Panc1 (cell line): ENCODE results near the gene KMT2E. TPM values are rescaled to one million over a fixed set of nuclear protein-coding genes. Genes with fewer than 3 reads are reported as not detected.

Experiments used
- ATAC-seq: fragments of 200-7000 bp; cut with Tn5 transposase; 2 replicates; pipeline ENCODE4 v1.9.1; 2020; ENCODE audit warnings: mild to moderate bottlenecking, moderate library complexity
- BruUV-seq: library from RNA; stranded (reverse); fragments of 400-500 nt; replicated peaks from 2 replicates; lab custom pipeline; 2021; lab: Mats Ljungman, UMichigan
- CTCF ChIA-PET: fragments of 300-600 bp; sonication (Branson Sonifier 250); formaldehyde crosslinking; loops from one replicate; lab custom pipeline; 2022; ENCODE audit warnings: antibody characterized with exemption; lab: Charles Lee
- POLR2A ChIA-PET: fragments of 300-600 bp; sonication (Branson Sonifier 250); formaldehyde crosslinking; loops from one replicate; lab custom pipeline; 2022; ENCODE audit warnings: antibody characterized with exemption; lab: Charles Lee
- DNase-seq: peaks from one replicate; pipeline ENCODE4 v3.0.0-alpha.2; 2010; ENCODE audit warnings: low read depth, low spot score
- H3K27ac ChIP-seq: 2 replicates; pipeline ENCODE4 v1.5.1; 2011; ENCODE audit warnings: mild to moderate bottlenecking, low read length, inconsistent platforms
- H3K27me3 ChIP-seq: fragments of 200-500 bp; sonication (Bioruptor generic); 2 replicates; pipeline ENCODE4 v1.6.0; 2014; ENCODE audit warnings: low read length, inconsistent platforms; ENCODE audit not compliant: control insufficient read depth, insufficient read depth
- H3K36me3 ChIP-seq: fragments of 200-500 bp; sonication (Bioruptor generic); 2 replicates; pipeline ENCODE4 v1.5.1; 2014; ENCODE audit warnings: inconsistent platforms, mild to moderate bottlenecking, low read length, moderate library complexity; ENCODE audit not compliant: control insufficient read depth, insufficient read depth
- H3K4me1 ChIP-seq: 2 replicates; pipeline ENCODE4 v1.5.1; 2011; ENCODE audit warnings: inconsistent platforms, mild to moderate bottlenecking, low read length, moderate library complexity; ENCODE audit not compliant: control insufficient read depth, insufficient read depth
- H3K4me3 ChIP-seq, 2 experiments: 2 replicates each; pipeline ENCODE4 v1.5.1; 2011 to 2012; ENCODE audit warnings: low read depth in 2 of 2, low read length in 2 of 2, mild to moderate bottlenecking in 2 of 2, inconsistent platforms in 1 of 2, moderate library complexity in 1 of 2
- H3K9me3 ChIP-seq: fragments of 200-500 bp; sonication (Bioruptor generic); 2 replicates; pipeline ENCODE4 v1.5.1; 2014; ENCODE audit warnings: low read depth, mild to moderate bottlenecking, inconsistent platforms, low read length, moderate library complexity; ENCODE audit not compliant: control insufficient read depth, insufficient read depth
- CTCF ChIP-seq: fragments of 450-650 bp; IDR thresholded peaks from 2 replicates; pipeline ENCODE4 v1.5.1; 2017; ENCODE audit warnings: mild to moderate bottlenecking
- POLR2AphosphoS5 ChIP-seq: IDR thresholded peaks from 2 replicates; pipeline ENCODE4 v1.6.1; 2012; ENCODE audit warnings: mild to moderate bottlenecking, low read depth, low read length, moderate library complexity
- SIN3A ChIP-seq: IDR thresholded peaks from 2 replicates; pipeline ENCODE4 v1.6.1; 2012; ENCODE audit warnings: low read depth, mild to moderate bottlenecking, low read length, moderate library complexity, borderline replicate concordance; ENCODE audit not compliant: insufficient read depth
- TCF7L2 ChIP-seq: IDR thresholded peaks from 2 replicates; pipeline ENCODE4 v1.6.1; 2011; ENCODE audit warnings: mild to moderate bottlenecking, low read depth, low read length, inconsistent platforms
- in situ Hi-C: cut with HindIII; loops from 2 replicates; pipeline ENCODE4 v1.10.0; 2016; ENCODE audit warnings: low sequenced_read_pairs, low pct_unique_long_range_greater_than_20kb
- intact Hi-C: fragments of 100-400 bp; cut with micrococcal nuclease; formaldehyde crosslinking; loops from one replicate; pipeline ENCODE4 v1.10.0; 2022; ENCODE audit not compliant: unreplicated experiment
- total RNA-seq: library from RNA; stranded (reverse); gene quantifications from one replicate; pipeline ENCODE4 v1.2.1, GENCODE V29; 2021; ENCODE audit not compliant: unreplicated experiment
- TF ChIP-seq, protein P1 (sequence below), 2 experiments: IDR thresholded peaks; 2 replicates each; pipeline ENCODE4 v1.6.1; 2011 to 2012; ENCODE audit warnings: low read depth in 2 of 2, control low read depth in 1 of 2, low read length in 1 of 2, mild to moderate bottlenecking in 1 of 2, moderate library complexity in 1 of 2; ENCODE audit not compliant: insufficient read depth in 1 of 2

KMT2E gene
- total RNA-seq, 1 experiment from 2014 or later, result 51.4 TPM

DNA sequence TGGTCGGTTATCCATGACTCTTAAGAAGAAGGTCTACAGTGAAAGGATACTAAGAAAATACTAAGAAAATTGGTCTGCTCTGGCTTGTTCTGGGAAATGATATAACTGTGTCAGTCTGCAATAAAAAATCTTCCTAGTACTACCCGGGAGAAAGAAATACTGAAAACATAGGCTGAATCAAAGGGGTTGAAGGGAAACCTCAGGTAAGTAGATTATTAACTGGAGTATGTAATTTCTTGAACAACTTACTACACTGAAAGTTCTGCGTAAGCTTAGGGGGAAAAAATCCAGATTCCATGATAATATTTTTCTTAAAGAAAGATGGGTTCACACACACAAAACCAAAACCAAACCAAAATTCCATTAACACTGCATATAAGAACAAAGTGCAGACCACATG, 143.3 kb downstream of the KMT2E start:
- DNase-seq (no peak), ATAC-seq (no peak)
- no peak overlapping the region for H3K27ac ChIP-seq
- no peaks in the 10 kb centered on the region for H3K36me3 ChIP-seq
- POLR2A ChIA-PET, result interaction anchor here (0.6 kb wide), 1 partner anchor 93 kb away, joined by 3 read pairs; no protein-coding TSS in a partner anchor
- in situ Hi-C loops (no loop called here), intact Hi-C loops (loop anchor here (10.0 kb wide), 1 partner anchor 178 kb away; no protein-coding TSS in a partner anchor)
- no peak for TF ChIP-seq TCF7L2
- TF ChIP-seq, protein P1, sequence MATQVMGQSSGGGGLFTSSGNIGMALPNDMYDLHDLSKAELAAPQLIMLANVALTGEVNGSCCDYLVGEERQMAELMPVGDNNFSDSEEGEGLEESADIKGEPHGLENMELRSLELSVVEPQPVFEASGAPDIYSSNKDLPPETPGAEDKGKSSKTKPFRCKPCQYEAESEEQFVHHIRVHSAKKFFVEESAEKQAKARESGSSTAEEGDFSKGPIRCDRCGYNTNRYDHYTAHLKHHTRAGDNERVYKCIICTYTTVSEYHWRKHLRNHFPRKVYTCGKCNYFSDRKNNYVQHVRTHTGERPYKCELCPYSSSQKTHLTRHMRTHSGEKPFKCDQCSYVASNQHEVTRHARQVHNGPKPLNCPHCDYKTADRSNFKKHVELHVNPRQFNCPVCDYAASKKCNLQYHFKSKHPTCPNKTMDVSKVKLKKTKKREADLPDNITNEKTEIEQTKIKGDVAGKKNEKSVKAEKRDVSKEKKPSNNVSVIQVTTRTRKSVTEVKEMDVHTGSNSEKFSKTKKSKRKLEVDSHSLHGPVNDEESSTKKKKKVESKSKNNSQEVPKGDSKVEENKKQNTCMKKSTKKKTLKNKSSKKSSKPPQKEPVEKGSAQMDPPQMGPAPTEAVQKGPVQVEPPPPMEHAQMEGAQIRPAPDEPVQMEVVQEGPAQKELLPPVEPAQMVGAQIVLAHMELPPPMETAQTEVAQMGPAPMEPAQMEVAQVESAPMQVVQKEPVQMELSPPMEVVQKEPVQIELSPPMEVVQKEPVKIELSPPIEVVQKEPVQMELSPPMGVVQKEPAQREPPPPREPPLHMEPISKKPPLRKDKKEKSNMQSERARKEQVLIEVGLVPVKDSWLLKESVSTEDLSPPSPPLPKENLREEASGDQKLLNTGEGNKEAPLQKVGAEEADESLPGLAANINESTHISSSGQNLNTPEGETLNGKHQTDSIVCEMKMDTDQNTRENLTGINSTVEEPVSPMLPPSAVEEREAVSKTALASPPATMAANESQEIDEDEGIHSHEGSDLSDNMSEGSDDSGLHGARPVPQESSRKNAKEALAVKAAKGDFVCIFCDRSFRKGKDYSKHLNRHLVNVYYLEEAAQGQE (IDR thresholded peaks at IDR 0.05; ENCODE audit: insufficient read depth in 1 of 2, low read depth in 2 of 2, low read length in 1 of 2), result no peak
- TF ChIP-seq SIN3A, result no peak
- TF ChIP-seq CTCF, result no peak
- no peak for TF ChIP-seq POLR2AphosphoS5
- H3K27me3 ChIP-seq, result no peaks in the 10 kb centered on the region
- no peak overlapping the region for H3K4me3 ChIP-seq
- CTCF ChIA-PET, result no interaction called here
- no peaks in the 10 kb centered on the region for H3K4me1 ChIP-seq
- no peaks in the 10 kb centered on the region for H3K9me3 ChIP-seq
- BruUV-seq, result no TSS peak

DNA sequence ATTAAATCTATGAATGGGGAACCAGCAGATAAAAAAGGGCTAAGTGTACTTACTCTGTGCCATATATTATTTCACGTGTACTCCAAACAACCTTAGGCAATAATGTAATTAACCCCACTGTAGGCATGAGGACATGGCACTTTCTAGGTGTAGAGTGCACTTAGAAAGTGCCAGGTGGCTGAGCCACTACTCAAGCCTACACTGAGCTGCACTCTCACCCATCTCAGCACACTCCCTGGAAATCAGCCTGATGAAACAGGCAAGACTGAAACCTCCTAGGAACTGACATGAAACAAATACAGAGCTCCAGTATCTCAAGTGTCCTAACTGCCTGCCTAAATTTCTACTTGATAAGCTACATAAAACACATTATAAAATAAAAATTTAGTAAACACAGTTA, 147.4 kb downstream of the KMT2E start:
- BruUV-seq, result no TSS peak
- POLR2A ChIA-PET, result no interaction called here
- CTCF ChIA-PET, result no interaction called here

More for the DNA sequence above, 147.4 kb downstream of the KMT2E start:
- Histone ChIP-seq H3K9me3 (no peaks in the 10 kb centered on the region), H3K4me3 (no peak overlapping the region), H3K27ac (no peak overlapping the region), H3K4me1 (no peaks in the 10 kb centered on the region), H3K36me3 (0 out of 2 replicates have a peak, but pooled peaks cover 3% of the 10 kb centered on the region), H3K27me3 (no peaks in the 10 kb centered on the region)
- intact Hi-C loops, result no loop called here
- in situ Hi-C loops, result no loop called here
- ATAC-seq (no peak), DNase-seq (no peak)
- TF ChIP-seq TCF7L2, result no peak
- TF ChIP-seq, protein P1 (IDR thresholded peaks at IDR 0.05; ENCODE audit: insufficient read depth in 1 of 2, low read depth in 2 of 2, low read length in 1 of 2), result no peak
- TF ChIP-seq CTCF, result no peak
- no peak for TF ChIP-seq SIN3A
